Suprapubic skin (tissue), 4 donors: Measurements from ENCODE around the gene PGAP6. TPM values are rescaled to one million over a fixed set of nuclear protein-coding genes. Genes with fewer than 3 reads are reported as not detected.

Experiments
- DNase-seq, 2 donors: peaks; one replicate each; pipeline ENCODE4 v3.0.0-alpha.2; 2019; ENCODE audit warnings: low spot score in 2 of 2
- H3K27ac ChIP-seq: fragments of 200-600 bp; sonication (generic); one replicate; pipeline ENCODE4 v1.5.1; 2019
- H3K27me3 ChIP-seq: fragments of 200-600 bp; sonication (generic); one replicate; pipeline ENCODE4 v1.5.1; 2019
- H3K36me3 ChIP-seq: fragments of 200-600 bp; sonication (generic); one replicate; pipeline ENCODE4 v1.5.1; 2019
- H3K4me1 ChIP-seq: fragments of 200-600 bp; sonication (generic); one replicate; pipeline ENCODE4 v1.5.1; 2019
- H3K4me3 ChIP-seq: fragments of 200-600 bp; sonication (generic); one replicate; pipeline ENCODE4 v1.5.1; 2019; ENCODE audit warnings: mild to moderate bottlenecking
- H3K9me3 ChIP-seq: fragments of 200-600 bp; sonication (generic); one replicate; pipeline ENCODE4 v1.5.1; 2019
- CTCF ChIP-seq, 2 donors: fragments of 200-600 bp in 1 of 2; fragments of 450-650 bp in 1 of 2; sonication (generic) in 1 of 2; IDR thresholded peaks; one replicate each; pipeline ENCODE4 v1.5.1; 2016 to 2019; ENCODE audit warnings: antibody characterized with exemption in 2 of 2, mild to moderate bottlenecking in 1 of 2, moderate library complexity in 1 of 2
- EP300 ChIP-seq: sonication (generic); formaldehyde crosslinking; IDR thresholded peaks from one replicate; pipeline ENCODE4 v1.6.1; 2017; ENCODE audit warnings: antibody characterized with exemption
- POLR2A ChIP-seq, 2 donors: fragments of 450-650 bp; IDR thresholded peaks; one replicate each; pipeline ENCODE4 v1.6.1; 2017; ENCODE audit warnings: antibody characterized with exemption in 2 of 2, mild to moderate bottlenecking in 2 of 2, moderate library complexity in 2 of 2
- POLR2AphosphoS5 ChIP-seq, 3 donors: sonication (generic); formaldehyde crosslinking; IDR thresholded peaks; one replicate each; pipeline ENCODE4 v1.6.1; 2017; ENCODE audit warnings: antibody characterized with exemption in 3 of 3
- WGBS: methylation state at CpG from one replicate; pipeline ENCODE4 v1.1.5; 2018; 5-methylcytosine and 5-hydroxymethylcytosine counted together
- total RNA-seq, 4 donors: library from RNA; depleted of rRNA; stranded (reverse); fragments of >200 nt; gene quantifications; one replicate each; pipeline ENCODE4 v1.1.0, GENCODE V29; 2016

PGAP6 gene
- total RNA-seq, 4 donors from 2014 or later = 12.6 to 19.3 (median 15.5) TPM

- no CpG with 5 or more reads among the region's 44 CpGs for WGBS
- Histone ChIP-seq H3K36me3 (peaks cover 55% of the 10 kb centered on the region), H3K9me3 (no peaks in the 10 kb centered on the region), H3K4me3 (no peak overlapping the region), H3K27me3 (no peaks in the 10 kb centered on the region), H3K4me1 (peaks cover 23% of the 10 kb centered on the region), H3K27ac (no peak overlapping the region)
- TF ChIP-seq POLR2AphosphoS5 (IDR thresholded peaks at IDR 0.05) (no peak), EP300 (no peak), POLR2A (IDR thresholded peaks at IDR 0.05) (no peak), CTCF (IDR thresholded peaks at IDR 0.05) (no peak)
- no peak for DNase-seq
Measured at GRCh38 chr16:375927-376816, 5.6 kb downstream of the PGAP6 start.

- DNase-seq = no peak
- no peak overlapping the region for H3K27ac ChIP-seq
- no peaks in the 10 kb centered on the region for H3K27me3 ChIP-seq
- peaks cover 55% of the 10 kb centered on the region for H3K36me3 ChIP-seq
- TF ChIP-seq CTCF (IDR thresholded peaks at IDR 0.05) (no peak), POLR2A (IDR thresholded peaks at IDR 0.05) (no peak), POLR2AphosphoS5 (IDR thresholded peaks at IDR 0.05) (no peak), EP300 (no peak)
- peaks cover 21% of the 10 kb centered on the region for H3K4me1 ChIP-seq
- no peaks in the 10 kb centered on the region for H3K9me3 ChIP-seq
- no peak overlapping the region for H3K4me3 ChIP-seq
- 88% methylated on average over 20 of the region's 23 CpGs for WGBS
Measured at GRCh38 chr16:375212-375611, 6.6 kb downstream of the PGAP6 start.

- Histone ChIP-seq H3K4me1 (peaks cover 21% of the 10 kb centered on the region), H3K4me3 (no peak overlapping the region), H3K36me3 (peaks cover 55% of the 10 kb centered on the region), H3K9me3 (no peaks in the 10 kb centered on the region), H3K27ac (no peak overlapping the region), H3K27me3 (no peaks in the 10 kb centered on the region)
- TF ChIP-seq CTCF (IDR thresholded peaks at IDR 0.05) (no peak), POLR2A (IDR thresholded peaks at IDR 0.05) (no peak), EP300 (no peak), POLR2AphosphoS5 (IDR thresholded peaks at IDR 0.05) (no peak)
- WGBS = 70% methylated on average over 3 of the region's 9 CpGs
- DNase-seq = no peak
Measured at GRCh38 chr16:374616-374926, 7.2 kb downstream of the PGAP6 start.

- Histone ChIP-seq H3K9me3 (no peaks in the 10 kb centered on the region), H3K4me1 (peaks cover 21% of the 10 kb centered on the region), H3K4me3 (no peak overlapping the region), H3K36me3 (peaks cover 55% of the 10 kb centered on the region), H3K27me3 (no peaks in the 10 kb centered on the region), H3K27ac (no peak overlapping the region)
- DNase-seq = peak in 1 of 2 donors; percentile 62
- 92% methylated on average over 24 of the region's 44 CpGs for WGBS
- TF ChIP-seq EP300 = no peak
- TF ChIP-seq POLR2A (IDR thresholded peaks at IDR 0.05) = no peak
- no peak for TF ChIP-seq CTCF (IDR thresholded peaks at IDR 0.05)
- no peak for TF ChIP-seq POLR2AphosphoS5 (IDR thresholded peaks at IDR 0.05)
Measured at GRCh38 chr16:373848-374615, 7.7 kb downstream of the PGAP6 start.

- H3K4me3 ChIP-seq = no peak overlapping the region
- WGBS = 97% methylated on average over 4 of the region's 5 CpGs
- peaks cover 62% of the 10 kb centered on the region for H3K36me3 ChIP-seq
Measured at GRCh38 chr16:373020-373598, 8.7 kb downstream of the PGAP6 start.

More at GRCh38 chr16:373020-373598, 8.7 kb downstream of the PGAP6 start:
- Histone ChIP-seq H3K27me3 (no peaks in the 10 kb centered on the region), H3K9me3 (no peaks in the 10 kb centered on the region), H3K4me1 (peaks cover 20% of the 10 kb centered on the region), H3K27ac (no peak overlapping the region)
- TF ChIP-seq EP300 = no peak
- TF ChIP-seq CTCF (IDR thresholded peaks at IDR 0.05) = no peak
- no peak for TF ChIP-seq POLR2AphosphoS5 (IDR thresholded peaks at IDR 0.05)
- TF ChIP-seq POLR2A (IDR thresholded peaks at IDR 0.05) = no peak
- DNase-seq = no peak
